ENCODE measurements around the gene TFCP2.

Gene TFCP2

DNA sequence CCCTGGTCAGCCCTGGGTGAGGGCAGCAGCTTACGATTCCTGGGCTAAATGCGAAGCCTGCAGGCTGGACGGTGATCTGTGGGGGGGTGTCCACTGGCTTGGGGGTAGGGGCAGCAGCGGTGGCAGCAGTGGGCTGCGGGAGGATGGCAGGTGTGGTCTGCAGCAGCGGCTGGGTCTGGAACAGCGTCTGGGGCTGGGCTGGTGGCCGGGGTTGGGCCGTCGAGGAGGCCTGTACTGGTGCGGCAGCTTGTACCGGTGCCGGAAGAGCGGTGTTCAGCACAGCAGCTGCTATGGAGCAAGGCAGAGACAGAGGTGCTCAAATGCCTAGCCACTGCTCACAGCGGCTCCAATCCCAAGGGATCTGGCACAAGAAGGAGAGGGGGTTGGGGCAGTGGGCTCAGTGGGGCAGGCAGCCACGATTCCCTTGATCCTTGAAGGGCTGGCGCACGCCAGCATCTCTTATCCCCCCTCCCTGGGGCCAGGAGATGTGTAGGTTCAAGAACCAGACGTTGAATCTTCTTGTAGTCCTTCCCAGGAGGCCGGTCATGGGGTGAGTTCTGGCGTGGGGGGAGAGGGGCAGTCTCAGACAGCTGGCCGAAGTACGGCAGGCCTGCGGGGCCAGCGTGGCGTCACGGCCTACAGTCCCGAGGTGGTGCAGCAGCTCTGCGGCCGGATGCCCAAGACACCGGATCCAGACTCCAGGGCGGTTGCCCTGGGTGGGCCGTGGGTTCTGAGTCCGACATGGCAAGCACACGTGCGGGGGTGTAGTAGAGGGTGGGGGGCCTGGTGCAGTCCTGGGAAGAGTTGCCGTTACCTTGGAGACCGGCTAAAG, 25.0 kb upstream of the TFCP2 start:
- no peak for DNase-seq (ENCODE audit: low read depth in 1 of 2, low spot score in 1 of 2)

DNA sequence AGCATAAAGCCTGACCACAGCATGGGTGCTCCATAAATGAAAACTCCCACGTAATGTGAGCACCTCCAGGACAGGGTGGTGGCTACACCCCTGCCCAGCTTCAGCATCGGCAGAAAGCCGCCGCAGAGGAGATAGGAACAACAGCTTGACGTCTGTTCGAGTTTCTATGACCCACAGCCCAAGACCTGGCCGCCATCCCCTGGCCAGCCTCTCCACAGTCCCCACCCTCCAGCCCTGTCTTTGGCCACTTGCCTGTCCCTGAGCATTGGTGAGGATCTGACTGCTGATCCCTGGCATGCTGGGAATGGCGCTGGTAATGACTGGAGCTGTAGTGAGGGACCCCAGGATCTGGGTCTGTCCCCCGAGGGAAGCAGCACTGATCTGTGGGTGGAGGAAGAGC, 23.6 kb upstream of the TFCP2 start:
- DNase-seq (ENCODE audit: low read depth in 1 of 2, low spot score in 1 of 2): no peak

DNA sequence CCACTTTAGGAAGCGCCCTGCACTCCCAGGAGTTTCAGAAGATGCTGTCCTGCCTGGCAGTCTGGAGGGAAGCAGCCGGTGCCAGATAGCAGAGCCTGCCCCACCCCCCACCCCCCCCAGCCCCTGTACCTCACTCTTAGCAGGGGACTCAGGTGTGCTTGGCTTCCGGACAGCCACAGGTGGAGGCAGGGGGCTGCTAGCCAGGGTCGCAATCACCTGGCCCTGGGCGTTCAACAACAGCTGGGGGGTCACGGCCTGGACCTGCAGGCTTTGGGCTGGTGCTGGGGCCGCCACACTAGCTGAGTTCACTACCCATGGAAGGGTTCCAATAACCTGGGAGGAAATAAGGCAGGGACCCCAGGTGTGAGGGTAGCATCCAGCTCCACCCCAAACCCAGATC, 22.9 kb upstream of the TFCP2 start:
- DNase-seq (ENCODE audit: low read depth in 1 of 2, low spot score in 1 of 2): no peak

DNA sequence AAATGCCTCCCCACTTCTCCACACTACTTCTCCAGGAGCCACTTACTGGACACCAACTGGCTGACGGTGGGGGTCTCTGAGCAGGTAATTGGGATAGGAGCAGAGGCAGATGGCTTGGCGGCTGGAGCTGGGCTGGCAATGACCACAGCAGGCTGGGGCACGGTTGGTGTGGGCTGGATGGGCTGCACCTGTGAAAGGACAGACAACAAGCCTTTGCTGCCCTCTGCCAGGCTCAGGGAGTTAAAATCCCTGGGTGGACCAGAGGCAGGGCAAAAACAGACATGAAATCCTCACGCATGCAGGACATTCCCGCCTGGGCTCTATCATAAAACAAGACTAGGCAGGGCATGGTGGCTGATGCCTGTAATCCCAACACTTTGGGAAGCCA, 19.3 kb upstream of the TFCP2 start:
- DNase-seq (ENCODE audit: low read depth in 1 of 2, low spot score in 1 of 2): no peak

DNA sequence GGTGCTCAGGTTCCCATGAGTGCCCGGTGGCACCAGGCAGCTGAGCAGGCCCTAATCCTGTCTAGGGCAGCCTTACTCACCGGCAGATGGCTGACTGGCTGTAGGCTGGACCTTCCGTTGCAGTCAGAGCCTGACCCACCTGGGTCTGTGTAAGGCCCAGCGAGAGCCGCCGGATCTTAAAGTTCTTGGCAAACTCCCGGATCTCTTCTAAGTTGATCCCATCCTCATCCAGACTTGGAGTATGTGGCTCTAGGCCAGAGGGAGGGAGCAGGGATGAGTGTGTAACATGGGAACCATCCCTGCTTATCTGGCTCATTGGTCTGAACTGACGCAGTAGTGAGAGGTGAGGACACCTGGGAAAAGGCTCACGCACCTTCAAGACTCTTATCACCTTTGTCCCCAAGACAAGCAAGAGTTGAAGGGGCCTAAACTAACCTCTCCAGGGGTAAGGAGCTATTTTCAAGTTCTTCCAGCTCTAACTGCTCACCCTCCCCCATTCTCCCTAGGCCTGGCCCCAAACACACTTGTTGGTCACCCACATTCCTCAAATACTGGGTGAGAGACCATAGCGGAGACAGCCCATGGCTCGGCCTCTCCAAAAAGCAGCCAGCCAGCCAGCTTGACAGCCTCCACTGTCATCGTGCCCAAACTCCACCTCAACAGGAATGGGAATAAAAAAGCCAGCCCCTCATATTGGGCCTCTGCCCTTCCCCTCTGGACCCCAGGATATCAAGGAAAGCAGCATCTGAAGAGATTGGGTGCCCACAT, 18.8 kb upstream of the TFCP2 start:
- DNase-seq (ENCODE audit: low read depth in 1 of 2, low spot score in 1 of 2): no peak

DNA sequence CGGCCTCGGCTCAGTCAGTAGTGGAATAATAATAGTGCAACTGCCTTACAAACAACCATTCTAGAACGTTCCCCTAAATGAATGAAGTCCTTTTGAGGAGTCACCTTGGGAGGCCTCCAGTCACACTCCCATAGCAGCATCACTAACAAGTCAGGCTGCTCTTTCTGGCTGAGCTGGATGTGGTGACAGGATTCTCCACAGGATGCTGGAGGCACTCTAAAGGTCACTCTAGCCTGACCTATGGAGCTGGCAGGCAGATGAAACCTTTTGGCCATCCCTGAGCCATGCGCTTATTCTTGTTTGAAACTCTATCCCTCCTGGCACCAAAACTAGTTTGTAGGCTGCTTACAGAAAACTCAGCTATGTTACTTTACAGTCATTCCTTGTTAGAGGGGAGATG, 17.9 kb upstream of the TFCP2 start:
- DNase-seq (ENCODE audit: low read depth in 1 of 2, low spot score in 1 of 2): no peak

DNA sequence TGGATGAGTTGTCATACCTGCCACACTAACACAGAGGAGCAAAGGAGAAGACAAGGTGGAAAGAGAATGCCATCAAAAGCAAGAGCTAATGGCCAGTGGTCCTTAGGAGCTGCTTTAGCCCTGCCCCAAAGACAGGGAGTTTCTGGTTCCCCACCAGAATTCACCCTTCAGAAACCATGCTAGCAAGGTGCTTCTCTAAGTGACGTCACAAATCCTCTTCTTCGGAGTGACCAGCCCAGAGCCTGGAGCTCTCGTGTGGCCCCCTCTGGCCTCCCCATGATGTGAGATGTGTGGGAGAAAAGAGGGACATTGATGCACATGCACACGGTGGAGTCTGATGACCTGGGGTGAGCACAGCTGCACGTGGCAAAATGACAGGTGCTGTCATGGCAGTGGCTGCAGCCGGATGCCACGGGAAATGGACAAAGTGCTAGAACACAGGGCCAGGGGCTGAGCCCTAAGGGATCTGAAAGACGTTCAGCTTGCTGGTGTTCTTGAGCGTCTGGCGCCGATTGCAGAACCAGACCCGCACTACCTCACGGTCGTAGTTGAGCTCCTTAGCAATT, 16.9 kb upstream of the TFCP2 start:
- DNase-seq (ENCODE audit: low read depth in 1 of 2, low spot score in 1 of 2): no peak

DNA sequence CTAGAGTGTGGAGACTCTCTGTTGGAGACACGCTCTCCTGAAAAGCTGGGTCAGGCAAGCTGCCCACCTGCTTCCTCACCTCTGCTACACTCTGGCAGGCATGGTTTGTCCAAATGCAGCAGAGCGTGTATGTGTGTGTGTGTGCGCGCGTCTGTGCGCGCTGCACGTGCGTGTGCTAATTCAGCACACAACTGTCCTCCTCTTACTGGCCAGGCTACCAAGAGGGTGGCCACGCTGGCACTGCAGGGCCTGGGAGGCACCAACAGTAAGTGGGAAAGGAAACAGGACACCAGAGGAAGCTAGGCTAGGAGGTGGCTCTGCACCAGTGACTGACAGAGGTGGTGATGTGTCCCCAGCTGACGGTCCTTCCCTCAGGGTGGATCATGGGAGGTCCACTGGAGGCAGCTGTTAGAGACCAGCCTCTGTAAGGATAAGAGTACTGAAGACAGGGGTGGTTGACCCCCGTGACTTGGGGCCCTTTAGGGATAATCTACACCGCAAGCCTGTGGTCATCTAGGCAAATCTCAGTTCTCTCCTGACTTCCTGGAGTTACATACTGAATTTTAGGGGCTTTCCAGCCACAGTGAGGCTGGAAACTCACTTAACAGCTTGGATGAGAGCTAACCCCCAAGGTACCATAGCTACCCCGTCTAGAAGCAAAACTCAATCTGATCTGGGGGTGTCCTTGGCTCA, 15.6 kb upstream of the TFCP2 start:
- no peak for DNase-seq (ENCODE audit: low read depth in 1 of 2, low spot score in 1 of 2)

DNA sequence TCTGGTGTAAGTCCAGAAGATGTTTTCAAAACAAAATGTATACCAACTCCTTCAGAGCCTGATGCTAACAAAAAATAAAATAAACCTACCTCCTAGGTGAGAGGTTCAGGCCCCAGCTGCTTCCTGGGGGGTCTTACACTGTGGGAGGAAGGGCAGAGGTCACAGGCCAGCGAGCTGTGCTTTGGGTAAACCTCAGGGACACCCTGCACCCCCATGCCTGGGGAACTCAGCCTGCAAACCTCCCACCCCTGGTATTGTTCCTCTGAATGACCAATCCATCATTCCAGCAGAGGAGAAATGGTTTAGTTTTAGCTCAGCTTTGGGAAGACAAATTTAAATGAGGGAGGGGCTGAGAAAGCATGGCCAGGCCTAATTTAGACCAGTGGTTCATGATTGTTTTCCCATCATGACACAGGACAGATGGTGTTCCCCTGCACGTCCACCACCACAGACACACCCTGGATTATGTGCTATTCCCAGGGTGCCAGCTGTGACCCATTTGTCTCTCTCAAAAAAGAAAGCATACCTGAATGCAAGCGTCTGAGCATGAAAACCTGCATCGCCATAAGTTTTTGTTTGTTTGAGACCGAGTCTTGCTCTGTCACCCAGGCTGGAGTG, 14.5 kb upstream of the TFCP2 start:
- no peak for DNase-seq (ENCODE audit: low read depth in 1 of 2, low spot score in 1 of 2)

DNA sequence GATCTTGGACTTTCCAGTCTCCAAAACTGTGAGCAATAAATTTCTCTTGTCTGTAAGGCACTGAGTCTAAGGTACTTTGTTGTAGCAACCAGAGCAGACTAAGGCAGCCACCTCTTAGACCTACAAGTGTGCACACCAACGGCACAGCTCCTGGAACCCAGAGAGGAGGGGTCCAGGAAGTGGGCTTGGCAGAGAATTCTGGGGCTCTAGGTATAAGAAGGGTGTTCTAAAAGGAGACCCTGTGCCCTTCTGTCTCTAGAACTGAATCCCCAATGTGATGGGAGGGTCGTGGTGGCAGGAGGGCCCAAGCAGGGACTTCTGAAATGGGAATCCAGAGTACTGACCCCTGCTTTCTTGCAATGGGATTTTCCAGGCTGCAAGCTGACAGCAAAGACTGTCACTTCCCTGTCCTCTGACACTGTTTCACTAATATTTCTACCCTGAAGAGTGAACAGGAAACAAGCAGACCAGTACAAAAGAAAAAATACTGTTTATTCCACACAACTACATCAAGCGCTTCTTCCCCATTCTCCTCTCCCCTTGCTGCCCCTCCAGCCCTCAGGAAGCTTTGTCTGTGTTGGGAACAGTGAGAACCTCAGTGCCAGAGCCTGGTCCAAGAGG, 13.6 kb upstream of the TFCP2 start:
- DNase-seq (ENCODE audit: low read depth in 1 of 2, low spot score in 1 of 2): no peak

DNA sequence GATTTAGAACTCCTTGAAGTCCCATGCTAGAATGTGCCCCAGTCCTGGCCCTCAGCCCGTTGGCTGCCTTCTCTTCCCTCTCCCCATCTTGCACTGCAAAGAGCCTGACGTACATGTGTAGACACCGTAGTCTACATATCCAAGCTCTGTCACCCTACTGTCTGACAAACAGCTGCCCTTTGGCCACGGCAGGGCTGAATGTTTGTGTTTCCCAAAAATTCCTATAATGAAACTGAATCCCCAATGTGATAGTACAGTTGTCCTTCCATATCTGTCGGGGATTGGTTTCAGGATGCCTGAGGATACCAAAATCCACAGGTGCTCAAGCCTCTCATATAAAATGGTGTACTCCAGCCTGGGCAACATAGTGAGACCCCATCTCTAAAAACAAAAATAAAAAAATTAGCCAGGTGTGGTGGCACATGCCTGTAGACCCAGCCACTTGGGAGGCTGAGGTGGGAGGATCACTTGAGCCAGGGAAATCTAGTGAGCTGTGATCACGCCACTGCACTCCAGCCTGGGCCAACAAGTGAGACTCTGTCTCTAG, 12.3 kb upstream of the TFCP2 start:
- no peak for DNase-seq (ENCODE audit: low read depth in 1 of 2, low spot score in 1 of 2)

DNA sequence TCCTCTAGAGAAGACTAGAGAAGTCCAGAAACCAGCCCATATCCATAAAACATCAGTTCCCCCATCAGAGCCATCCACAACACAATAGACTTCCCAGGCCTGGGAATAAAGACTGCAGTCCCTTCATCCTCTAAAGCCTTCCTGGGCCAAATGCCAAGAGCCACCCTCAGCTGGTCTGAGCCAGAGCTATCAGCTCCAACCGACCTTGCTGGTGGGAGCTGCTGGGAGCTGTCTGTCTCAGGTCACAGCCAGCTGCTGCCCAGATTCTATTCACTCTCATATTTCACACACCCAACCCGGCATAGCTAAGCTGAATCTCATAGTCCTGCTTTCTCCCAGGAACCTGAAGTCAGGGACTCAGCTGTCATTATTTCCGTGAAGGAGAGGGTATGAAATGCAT, 10.9 kb upstream of the TFCP2 start:
- no peak for DNase-seq (ENCODE audit: low read depth in 1 of 2, low spot score in 1 of 2)

DNA sequence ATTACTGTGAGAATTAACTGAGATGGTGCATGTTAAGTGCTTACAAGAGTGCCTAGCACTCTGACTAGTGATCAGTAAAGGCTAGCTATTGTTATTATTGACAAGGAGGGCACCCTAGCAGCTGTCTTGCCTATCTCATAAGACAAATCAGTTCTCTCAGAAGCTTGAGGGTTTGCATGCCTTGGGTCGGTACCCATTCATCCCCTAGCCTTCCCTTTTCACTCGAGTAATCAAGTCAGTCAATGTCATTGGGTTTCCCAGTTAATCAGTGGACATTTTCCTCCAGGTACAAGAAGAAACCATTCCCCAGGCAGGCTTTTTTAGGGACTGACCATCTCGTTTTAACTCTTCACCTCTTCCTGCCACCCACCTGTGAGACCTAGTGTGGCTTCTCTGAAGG, 10.4 kb upstream of the TFCP2 start:
- DNase-seq (ENCODE audit: low read depth in 1 of 2, low spot score in 1 of 2): no peak

DNA sequence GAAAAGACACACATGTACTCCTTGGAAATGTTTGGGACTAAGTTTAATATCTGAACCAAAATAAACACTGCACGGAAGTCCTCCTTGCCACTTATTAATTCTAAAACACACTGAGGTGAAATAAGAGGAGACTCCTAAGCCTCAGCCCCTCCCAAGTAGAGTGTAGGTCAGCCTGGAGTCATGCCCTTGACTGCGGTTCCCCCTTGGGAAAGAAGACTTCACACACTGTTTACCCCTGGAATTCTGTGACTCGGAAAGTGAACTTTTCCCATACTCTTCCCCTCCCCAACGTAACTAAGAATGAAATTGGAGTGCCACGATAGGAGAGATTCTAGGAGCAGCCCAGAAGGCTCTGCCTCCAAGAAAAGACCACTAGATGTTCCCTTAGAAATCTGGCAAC, 8.6 kb upstream of the TFCP2 start:
- no peak for DNase-seq (ENCODE audit: low read depth in 1 of 2, low spot score in 1 of 2)

DNA sequence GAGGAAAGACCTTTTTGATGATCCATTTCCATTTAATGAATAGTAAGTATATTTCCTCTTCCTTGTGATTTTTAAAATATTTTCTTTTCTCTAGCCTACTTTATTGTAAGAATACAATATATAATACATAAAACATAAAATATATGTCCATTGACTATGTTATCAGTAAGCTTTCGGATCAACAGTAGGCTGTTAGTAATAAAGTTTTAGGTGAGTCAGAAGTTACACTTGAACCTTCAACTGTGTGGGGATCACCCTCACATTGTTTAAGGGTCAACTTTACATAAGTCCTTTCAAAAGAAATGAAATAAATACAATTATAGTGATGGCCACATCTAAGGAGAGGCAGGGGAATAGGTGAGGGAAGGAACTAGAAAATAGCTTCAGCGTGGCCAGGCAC, 5.0 kb upstream of the TFCP2 start:
- no peak for DNase-seq (ENCODE audit: low read depth in 1 of 2, low spot score in 1 of 2)

DNA sequence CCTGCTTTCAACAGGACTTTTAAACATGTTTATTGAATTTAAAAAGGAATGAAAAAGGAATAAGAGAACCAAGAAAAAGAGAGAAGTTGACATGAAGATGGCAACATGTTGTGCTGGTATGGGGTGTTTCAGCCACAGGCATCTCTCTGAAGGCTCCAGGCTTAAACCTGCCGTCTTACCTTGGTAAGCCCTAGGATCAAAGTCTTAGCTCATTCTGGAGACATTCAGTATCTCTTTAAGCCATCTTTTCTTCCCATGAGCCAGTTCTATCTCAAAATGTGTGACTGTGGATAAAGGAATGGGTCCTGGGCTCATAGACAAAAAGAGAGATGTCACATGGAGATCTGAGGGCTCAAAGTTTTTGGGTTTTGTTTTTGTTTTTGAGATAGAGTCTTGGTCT, 1.6 kb upstream of the TFCP2 start:
- no peak for DNase-seq (ENCODE audit: low read depth in 1 of 2, low spot score in 1 of 2)

DNA sequence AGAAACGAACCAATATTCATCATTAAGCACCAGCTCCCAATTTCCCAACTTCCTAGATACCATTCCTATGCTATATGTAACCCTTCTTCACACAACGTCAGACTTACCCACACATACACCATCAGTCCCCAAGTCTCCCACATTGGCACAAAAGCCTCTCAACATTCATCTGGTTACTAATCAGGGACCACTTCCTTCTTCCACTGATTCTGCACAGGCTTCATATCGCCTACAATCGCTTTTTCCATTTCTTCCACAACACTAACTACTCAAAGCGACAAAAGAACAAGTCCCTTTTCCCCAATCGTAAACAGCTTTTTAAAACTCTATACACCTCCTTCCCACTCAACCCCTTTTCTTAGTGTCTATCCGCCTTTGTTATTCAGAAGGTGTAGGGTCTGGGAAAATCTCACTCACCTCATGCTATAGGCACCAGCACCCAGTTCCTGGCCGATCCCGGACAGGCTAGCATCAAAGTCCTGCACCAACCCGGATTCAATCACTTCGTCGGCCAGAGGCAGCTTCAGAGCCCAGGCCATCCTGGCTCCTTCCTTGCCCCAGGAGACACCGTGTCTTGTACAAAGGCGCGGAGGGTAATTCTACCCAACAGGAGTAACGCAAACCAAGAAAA, 936 bp downstream of the TFCP2 start:
- DNase-seq (ENCODE audit: low read depth in 1 of 2, low spot score in 1 of 2): no peak

DNA sequence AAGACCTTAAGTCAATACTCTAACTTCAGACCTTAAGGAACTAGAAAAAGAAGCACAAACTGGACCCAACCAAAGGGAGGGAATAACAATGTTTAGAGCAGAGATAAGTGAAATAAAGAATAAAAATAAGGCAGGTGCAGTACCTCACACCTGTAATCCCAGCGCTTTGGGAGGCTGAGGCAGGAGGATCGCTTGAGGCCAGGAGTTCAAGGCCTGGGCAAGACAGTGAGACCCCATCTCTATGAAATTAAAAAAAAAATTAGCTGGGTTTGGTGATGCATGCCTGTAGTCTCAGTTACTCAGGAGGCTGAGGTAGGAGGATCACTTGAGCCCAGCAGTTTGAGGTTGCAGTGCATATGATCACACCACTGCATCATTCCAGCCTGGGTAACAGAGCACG, 9.1 kb downstream of the TFCP2 start:
- DNase-seq (ENCODE audit: low read depth in 1 of 2, low spot score in 1 of 2): no peak

DNA sequence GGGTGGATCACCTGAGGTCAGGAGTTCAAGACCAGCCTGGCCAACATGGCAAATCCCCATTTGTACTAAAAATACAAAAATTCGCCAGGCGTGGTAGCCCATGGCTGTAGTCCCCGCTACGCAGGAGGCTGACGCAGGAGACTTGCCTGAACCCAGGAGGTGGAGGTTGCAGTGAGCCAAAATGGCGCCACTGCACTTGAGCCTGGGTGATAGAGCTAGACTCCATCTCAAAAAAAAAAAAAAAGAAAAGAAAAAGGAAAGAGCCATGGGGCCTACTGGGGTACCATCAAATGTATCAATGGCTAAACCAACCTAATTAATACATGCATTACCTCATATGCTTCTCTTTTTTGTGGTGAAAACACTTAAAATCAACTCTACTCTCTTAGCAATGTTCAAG, 10.7 kb downstream of the TFCP2 start:
- no peak for DNase-seq (ENCODE audit: low read depth in 1 of 2, low spot score in 1 of 2)

DNA sequence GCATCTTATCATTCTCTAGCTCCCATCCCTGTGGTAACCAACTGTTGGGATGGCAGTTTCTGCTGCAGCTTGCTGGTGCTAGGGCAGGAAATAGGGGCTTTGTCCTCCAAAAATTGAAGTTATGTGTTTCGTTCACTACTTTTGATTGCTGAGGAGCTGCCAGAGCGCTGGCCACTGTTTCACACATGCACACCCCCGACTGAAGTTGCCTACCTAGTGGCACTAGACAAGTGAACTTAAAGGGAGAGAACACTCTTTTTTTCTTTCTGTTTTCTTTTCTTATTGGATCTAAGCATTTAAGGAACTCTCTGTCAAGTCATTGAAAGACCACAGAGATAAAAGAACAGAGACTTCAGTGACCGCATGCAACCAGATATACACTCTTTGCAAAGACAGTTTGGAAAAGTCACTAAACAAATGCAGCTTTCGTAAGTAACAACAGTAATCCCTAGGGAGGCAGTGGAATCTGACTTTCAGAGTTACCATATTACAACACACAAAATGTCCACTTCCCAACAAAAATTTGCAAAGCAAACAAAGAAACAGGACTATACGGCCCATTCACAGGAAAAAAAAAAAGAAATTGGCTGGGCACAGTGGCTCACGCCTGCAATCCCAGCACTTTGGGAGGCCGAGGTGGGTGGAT, 12.0 kb downstream of the TFCP2 start:
- no peak for DNase-seq (ENCODE audit: low read depth in 1 of 2, low spot score in 1 of 2)
